Activated naive CD8-positive, alpha-beta T cell treated with anti-CD3 and anti-CD28 coated beads, Interleukin-2, amount 10 ng/mL, durations not matched to agents 7 days and 5 days (primary cell): Measurements from ENCODE around the gene CASP10. TPM values are rescaled to one million over a fixed set of nuclear protein-coding genes. Genes with fewer than 3 reads are reported as not detected.
A peak's percentile ranks its signal among the peaks of the same experiment; 100 is the strongest.
"Not testable (repeated sequence)": the region's sequence is repeated elsewhere in the genome, so short reads cannot be mapped to it uniquely, and the experiment has no call there.

Experiments used
- ATAC-seq: fragments of 150-1000 bp; cut with Tn5 transposase; one replicate; pipeline ENCODE4 v1.10.0; 2021; ENCODE audit warnings: low read depth, moderate library complexity
- POLR2A ChIA-PET: fragments of 350-600 bp; sonication (Branson Sonifier 250); formaldehyde crosslinking; loops from one replicate; lab custom pipeline; 2021; ENCODE audit warnings: antibody characterized with exemption; lab: Charles Lee
- DNase-seq: peaks from one replicate; pipeline ENCODE4 v3.0.0; 2021
- H3K27ac Mint-ChIP-seq: one replicate; pipeline ENCODE4 v1.8.0; 2022; ENCODE audit warnings: mild to moderate bottlenecking, mixed read lengths
- H3K27me3 Mint-ChIP-seq: one replicate; pipeline ENCODE4 v1.8.0; 2022; ENCODE audit warnings: mild to moderate bottlenecking, moderate library complexity, mixed read lengths
- H3K36me3 Mint-ChIP-seq: one replicate; pipeline ENCODE4 v1.8.0; 2021; ENCODE audit warnings: mild to moderate bottlenecking, mixed read lengths
- H3K4me1 Mint-ChIP-seq: one replicate; pipeline ENCODE4 v1.8.0; 2021; ENCODE audit warnings: mixed read lengths
- H3K4me3 Mint-ChIP-seq: one replicate; pipeline ENCODE4 v1.8.0; 2022; ENCODE audit warnings: mild to moderate bottlenecking, moderate library complexity, mixed read lengths
- H3K9me3 Mint-ChIP-seq: one replicate; pipeline ENCODE4 v1.8.0; 2021; ENCODE audit warnings: mixed read lengths
- total RNA-seq, 2 experiments: library from RNA; stranded (reverse); gene quantifications; one replicate each; pipeline ENCODE4 v1.2.3, GENCODE V29; 2021

The CASP10 gene
- total RNA-seq, result 10 to 100 TPM; 45.2 to 46.1 TPM

GRCh38 chr2:201182650-201183364, at the start of gene CASP10:
TSS of gene CASP10 (plus strand) at chr2:201183141. CDS start at chr2:201185778, 2,637 bp downstream.
- ATAC-seq (peak; percentile 78), DNase-seq (no peak)
- Mint-ChIP-seq H3K27me3 (no peaks in the 10 kb centered on the region), H3K9me3 (no peaks in the 10 kb centered on the region), H3K4me3 (peak within 1 kb of the TSS; percentile 96), H3K4me1 (peaks cover 41% of the 10 kb centered on the region), H3K27ac (peak within 1 kb of the TSS; percentile 92), H3K36me3 (peaks cover 30% of the 10 kb centered on the region)
- POLR2A ChIA-PET, result interaction anchor here (0.6 to 3.0 kb wide), 19 partner anchors 8 to 469 kb away, joined by 3 to 120 read pairs (median 5); partner anchors contain the start of genes CASP8, CFLAR, CLK1 and NIF3L1

GRCh38 chr2:201135386-201135785, 47.6 kb upstream of the CASP10 start:
- no peak for DNase-seq

GRCh38 chr2:201136889-201137321, 46.0 kb upstream of the CASP10 start:
- POLR2A ChIA-PET, result interaction anchor here (1.1 kb wide), 1 partner anchor 9 kb away, joined by 3 read pairs; no protein-coding TSS in a partner anchor
- peaks cover 54% of the 10 kb centered on the region for H3K36me3 Mint-ChIP-seq

More at GRCh38 chr2:201135386-201135785, 47.6 kb upstream of the CASP10 start:
- H3K27ac Mint-ChIP-seq, result no peak overlapping the region
- no peaks in the 10 kb centered on the region for H3K27me3 Mint-ChIP-seq
- no peak for ATAC-seq
- peaks cover 59% of the 10 kb centered on the region for H3K36me3 Mint-ChIP-seq
- H3K4me3 Mint-ChIP-seq, result no peak overlapping the region
- no peaks in the 10 kb centered on the region for H3K9me3 Mint-ChIP-seq
- POLR2A ChIA-PET, result interaction anchor here (0.6 to 1.1 kb wide), 2 partner anchors 17 to 29 kb away, joined by 5 to 6 read pairs; no protein-coding TSS in a partner anchor
- H3K4me1 Mint-ChIP-seq, result peaks cover 39% of the 10 kb centered on the region

GRCh38 chr2:201137505-201138400, 45.2 kb upstream of the CASP10 start:
- Mint-ChIP-seq H3K9me3 (no peaks in the 10 kb centered on the region), H3K4me1 (peaks cover 20% of the 10 kb centered on the region), H3K27ac (no peak overlapping the region), H3K36me3 (peaks cover 47% of the 10 kb centered on the region), H3K27me3 (no peaks in the 10 kb centered on the region), H3K4me3 (no peak overlapping the region)
- DNase-seq (no peak), ATAC-seq (no peak)
- POLR2A ChIA-PET, result interaction anchor here (0.6 to 1.1 kb wide), 2 partner anchors 8 to 250 kb away, joined by 3 read pairs; no protein-coding TSS in a partner anchor

More at GRCh38 chr2:201136889-201137321, 46.0 kb upstream of the CASP10 start:
- H3K4me3 Mint-ChIP-seq, result no peak overlapping the region
- H3K9me3 Mint-ChIP-seq, result no peaks in the 10 kb centered on the region
- no peaks in the 10 kb centered on the region for H3K27me3 Mint-ChIP-seq
- peak overlapping the region; percentile 38 for H3K27ac Mint-ChIP-seq
- no peak for ATAC-seq
- H3K4me1 Mint-ChIP-seq, result peaks cover 27% of the 10 kb centered on the region
- no peak for DNase-seq

- DNase-seq (no peak), ATAC-seq (no peak)
- Mint-ChIP-seq H3K36me3 (peaks cover 40% of the 10 kb centered on the region), H3K27me3 (no peaks in the 10 kb centered on the region), H3K4me1 (peaks cover 13% of the 10 kb centered on the region), H3K9me3 (no peaks in the 10 kb centered on the region), H3K27ac (peak overlapping the region; percentile 45), H3K4me3 (no peak overlapping the region)
- POLR2A ChIA-PET, result interaction anchor here (0.6 kb wide), 1 partner anchor 251 kb away, joined by 3 read pairs; no protein-coding TSS in a partner anchor
Measured at GRCh38 chr2:201138401-201138970, 44.5 kb upstream of the CASP10 start.

GRCh38 chr2:201138986-201139781, 43.8 kb upstream of the CASP10 start:
- H3K4me3 Mint-ChIP-seq, DNase-seq, H3K27me3 Mint-ChIP-seq, H3K9me3 Mint-ChIP-seq, POLR2A ChIA-PET, ATAC-seq: not testable (repeated sequence)
- peaks cover 12% of the 10 kb centered on the region for H3K4me1 Mint-ChIP-seq
- peak overlapping the region; percentile 45 for H3K27ac Mint-ChIP-seq
- H3K36me3 Mint-ChIP-seq, result peaks cover 36% of the 10 kb centered on the region

GRCh38 chr2:201139836-201140604, 42.9 kb upstream of the CASP10 start:
- Mint-ChIP-seq H3K27me3 (no peaks in the 10 kb centered on the region), H3K36me3 (peaks cover 35% of the 10 kb centered on the region), H3K9me3 (no peaks in the 10 kb centered on the region), H3K27ac (no peak overlapping the region), H3K4me1 (peaks cover 12% of the 10 kb centered on the region), H3K4me3 (no peak overlapping the region)
- POLR2A ChIA-PET, result no interaction called here
- ATAC-seq (no peak), DNase-seq (no peak)

GRCh38 chr2:201144101-201145051, 38.6 kb upstream of the CASP10 start:
- peaks cover 1% of the 10 kb centered on the region for H3K4me1 Mint-ChIP-seq
- H3K4me3 Mint-ChIP-seq, result no peak overlapping the region
- peaks cover 26% of the 10 kb centered on the region for H3K36me3 Mint-ChIP-seq
- DNase-seq (no peak), ATAC-seq (no peak)
- H3K27ac Mint-ChIP-seq, result no peak overlapping the region
- no peaks in the 10 kb centered on the region for H3K27me3 Mint-ChIP-seq
- POLR2A ChIA-PET, result interaction anchor here (1.2 kb wide), 1 partner anchor 26 kb away, joined by 3 read pairs; no protein-coding TSS in a partner anchor
- no peaks in the 10 kb centered on the region for H3K9me3 Mint-ChIP-seq

GRCh38 chr2:201148434-201148990, 34.4 kb upstream of the CASP10 start:
- peaks cover 44% of the 10 kb centered on the region for H3K36me3 Mint-ChIP-seq
- no peak for DNase-seq
- peaks cover 3% of the 10 kb centered on the region for H3K9me3 Mint-ChIP-seq
- H3K27me3 Mint-ChIP-seq, result no peaks in the 10 kb centered on the region
- H3K4me3 Mint-ChIP-seq, result no peak overlapping the region
- no peak overlapping the region for H3K27ac Mint-ChIP-seq
- no peak for ATAC-seq
- peaks cover 17% of the 10 kb centered on the region for H3K4me1 Mint-ChIP-seq
- POLR2A ChIA-PET, result no interaction called here

- no peak for ATAC-seq
- no peaks in the 10 kb centered on the region for H3K27me3 Mint-ChIP-seq
- POLR2A ChIA-PET, result no interaction called here
- H3K4me3 Mint-ChIP-seq, result no peak overlapping the region
- H3K27ac Mint-ChIP-seq, result no peak overlapping the region
- H3K4me1 Mint-ChIP-seq, result peaks cover 17% of the 10 kb centered on the region
- peaks cover 45% of the 10 kb centered on the region for H3K36me3 Mint-ChIP-seq
- peaks cover 3% of the 10 kb centered on the region for H3K9me3 Mint-ChIP-seq
- DNase-seq, result no peak
Measured at GRCh38 chr2:201149064-201149820, 33.7 kb upstream of the CASP10 start.
